Left ventricle myocardium inferior (tissue), 1 donor: ENCODE measurements around the gene SMCHD1. TPM values are rescaled to one million over a fixed set of nuclear protein-coding genes. Genes with fewer than 3 reads are reported as not detected.

Experiments
- DNase-seq: peaks from one replicate; pipeline ENCODE4 v3.0.0-alpha.2; 2020
- H3K27ac ChIP-seq: fragments of 200-600 bp; replicated peaks from 2 replicates; pipeline ENCODE4 v1.8.0; 2021
- H3K27me3 ChIP-seq: fragments of 200-600 bp; 2 replicates; pipeline ENCODE4 v1.8.0; 2021; ENCODE audit warnings: low read depth
- H3K36me3 ChIP-seq: fragments of 200-600 bp; 2 replicates; pipeline ENCODE4 v1.8.0; 2021
- H3K4me1 ChIP-seq: fragments of 200-600 bp; 2 replicates; pipeline ENCODE4 v1.8.0; 2021
- H3K4me3 ChIP-seq: fragments of 200-600 bp; 2 replicates; pipeline ENCODE4 v1.8.0; 2021; ENCODE audit warnings: mild to moderate bottlenecking, moderate library complexity
- H3K9me3 ChIP-seq: fragments of 200-600 bp; replicated peaks from 2 replicates; pipeline ENCODE4 v1.8.0; 2021
- CTCF ChIP-seq: fragments of 200-600 bp; IDR thresholded peaks from 2 replicates; pipeline ENCODE4 v1.8.0; 2021; ENCODE audit warnings: antibody characterized with exemption, mild to moderate bottlenecking, borderline replicate concordance
- intact Hi-C: fragments of 100-400 bp; cut with micrococcal nuclease; formaldehyde crosslinking; loops from one replicate; pipeline ENCODE4 v1.11.0; 2022
- total RNA-seq: library from RNA; stranded (reverse); fragmentation: NEBNext Ultra II Directional; extraction: Animal tissue kit (Norgen Biotek cat#: 25700); gene quantifications from one replicate; pipeline ENCODE4 v1.2.1, GENCODE V29; 2021
- donor health status: DM: no; HTN: yes; CAD: no; lungs with severe emphysema.

SMCHD1 gene
- total RNA-seq, 1 donor from 2014 or later, result 26.6 TPM

GRCh38 chr18:2686349-2686968 is 30.9 kb downstream of the SMCHD1 start:
- Histone ChIP-seq H3K27me3 (no peaks in the 10 kb centered on the region), H3K36me3 (peaks cover 53% of the 10 kb centered on the region), H3K4me1 (peaks cover 11% of the 10 kb centered on the region), H3K27ac (no peak overlapping the region), H3K9me3 (peaks cover 11% of the 10 kb centered on the region), H3K4me3 (no peak overlapping the region)
- no peak for TF ChIP-seq CTCF
- intact Hi-C loops, result no loop called here
- DNase-seq, result no peak

GRCh38 chr18:2687390-2688001 is 32.0 kb downstream of the SMCHD1 start:
- intact Hi-C loops, result no loop called here
- H3K4me1 ChIP-seq, result peaks cover 16% of the 10 kb centered on the region
- peaks cover 11% of the 10 kb centered on the region for H3K9me3 ChIP-seq
- no peak for TF ChIP-seq CTCF
- DNase-seq, result no peak
- H3K36me3 ChIP-seq, result peaks cover 63% of the 10 kb centered on the region
- H3K27me3 ChIP-seq, result no peaks in the 10 kb centered on the region
- no peak overlapping the region for H3K4me3 ChIP-seq
- H3K27ac ChIP-seq, result no peak overlapping the region

GRCh38 chr18:2692508-2692907 is 37.0 kb downstream of the SMCHD1 start:
- intact Hi-C loops, result no loop called here
- H3K27ac ChIP-seq, result no peak overlapping the region
- peaks cover 91% of the 10 kb centered on the region for H3K36me3 ChIP-seq
- H3K9me3 ChIP-seq, result no peaks in the 10 kb centered on the region
- no peak for DNase-seq
- peaks cover 8% of the 10 kb centered on the region for H3K4me1 ChIP-seq
- TF ChIP-seq CTCF, result no peak
- no peak overlapping the region for H3K4me3 ChIP-seq
- no peaks in the 10 kb centered on the region for H3K27me3 ChIP-seq

GRCh38 chr18:2697184-2697583 is 41.7 kb downstream of the SMCHD1 start:
- no peaks in the 10 kb centered on the region for H3K9me3 ChIP-seq
- H3K4me3 ChIP-seq, result no peak overlapping the region
- no peak overlapping the region for H3K27ac ChIP-seq
- no peak for TF ChIP-seq CTCF
- peaks cover 4% of the 10 kb centered on the region for H3K4me1 ChIP-seq
- H3K36me3 ChIP-seq, result peaks cover 95% of the 10 kb centered on the region
- intact Hi-C loops, result no loop called here
- no peaks in the 10 kb centered on the region for H3K27me3 ChIP-seq
- no peak for DNase-seq

GRCh38 chr18:2699001-2699400 is 43.5 kb downstream of the SMCHD1 start:
- no peak for TF ChIP-seq CTCF
- no peak for DNase-seq
- no peak overlapping the region for H3K27ac ChIP-seq
- H3K9me3 ChIP-seq, result no peaks in the 10 kb centered on the region
- H3K36me3 ChIP-seq, result peaks cover 94% of the 10 kb centered on the region
- H3K4me3 ChIP-seq, result no peak overlapping the region
- intact Hi-C loops, result no loop called here
- H3K27me3 ChIP-seq, result no peaks in the 10 kb centered on the region
- H3K4me1 ChIP-seq, result no peaks in the 10 kb centered on the region
